Activated T-cell treated with anti-CD3 and anti-CD28 coated beads, Interleukin-2, amount 50 U/mL, for 1 hour (primary cell): ENCODE results near the gene RCE1.

Experiments used
- DNase-seq: peaks from one replicate; pipeline ENCODE4 v3.0.0-alpha.2; 2020

The RCE1 gene

GRCh38 chr11:66845143-66845875 is 2.1 kb downstream of the RCE1 start:
- DNase-seq = no peak

- no peak for DNase-seq
Measured at GRCh38 chr11:66845876-66846212, 2.6 kb downstream of the RCE1 start.

DNA sequence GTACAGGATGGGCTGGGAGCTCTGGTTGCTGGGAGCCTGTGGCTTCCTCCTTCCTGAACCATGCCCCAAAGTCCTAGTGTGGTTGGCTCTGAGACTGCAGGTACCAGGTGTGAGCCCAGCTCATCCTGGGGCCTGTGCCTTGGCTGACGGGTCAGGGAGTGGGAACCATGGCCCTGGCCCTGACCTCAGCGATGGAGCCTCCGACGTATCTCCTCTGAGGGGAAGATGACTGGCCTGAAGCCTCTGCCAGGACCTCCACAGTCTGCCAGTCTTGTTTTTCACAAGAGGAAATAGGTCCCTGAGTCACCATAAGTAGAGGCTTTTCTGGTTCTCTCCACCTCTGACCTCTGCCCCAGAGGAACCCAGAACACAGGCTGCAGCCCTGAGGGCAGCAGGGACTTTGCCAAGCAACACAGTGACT is 3.4 kb downstream of the RCE1 start:
- peak; percentile 13 for DNase-seq

DNA sequence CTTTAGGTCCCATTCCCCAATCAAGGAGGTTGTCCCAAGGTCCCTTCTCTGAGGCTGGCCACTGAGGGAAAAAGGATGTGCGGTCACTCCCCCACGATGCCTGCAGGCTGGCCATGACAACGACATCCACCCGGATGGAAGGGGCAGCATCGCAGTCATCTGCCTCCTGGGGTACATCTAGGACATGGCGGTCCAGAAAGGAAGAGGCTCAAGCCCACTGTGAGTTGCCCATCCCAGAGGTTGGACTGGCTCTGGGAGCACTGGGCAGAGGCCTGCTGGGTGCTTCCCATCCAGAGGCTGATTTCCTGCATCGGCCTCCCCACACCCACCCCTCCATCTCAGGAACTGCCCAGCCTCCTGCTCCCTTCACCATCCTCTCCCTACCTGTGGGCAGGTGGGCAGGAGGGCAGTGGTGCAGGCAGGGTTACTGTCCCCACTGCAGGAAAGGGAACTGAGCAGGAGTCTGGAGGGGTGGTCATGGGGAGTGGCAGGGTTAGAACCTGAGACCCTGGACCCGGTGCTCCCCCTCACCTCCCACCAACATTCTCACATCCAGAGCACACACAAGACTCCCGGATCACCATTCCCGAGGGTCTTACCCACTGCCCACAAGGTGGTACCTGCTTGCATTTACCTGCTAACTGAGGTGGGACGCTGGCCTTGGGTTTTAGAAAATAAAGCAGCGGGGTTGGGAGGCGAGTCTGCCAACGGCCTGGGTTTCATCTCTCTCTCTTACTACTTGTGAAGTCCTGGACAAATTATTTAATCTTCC is 4.4 kb downstream of the RCE1 start:
- peak; percentile 12 for DNase-seq

DNA sequence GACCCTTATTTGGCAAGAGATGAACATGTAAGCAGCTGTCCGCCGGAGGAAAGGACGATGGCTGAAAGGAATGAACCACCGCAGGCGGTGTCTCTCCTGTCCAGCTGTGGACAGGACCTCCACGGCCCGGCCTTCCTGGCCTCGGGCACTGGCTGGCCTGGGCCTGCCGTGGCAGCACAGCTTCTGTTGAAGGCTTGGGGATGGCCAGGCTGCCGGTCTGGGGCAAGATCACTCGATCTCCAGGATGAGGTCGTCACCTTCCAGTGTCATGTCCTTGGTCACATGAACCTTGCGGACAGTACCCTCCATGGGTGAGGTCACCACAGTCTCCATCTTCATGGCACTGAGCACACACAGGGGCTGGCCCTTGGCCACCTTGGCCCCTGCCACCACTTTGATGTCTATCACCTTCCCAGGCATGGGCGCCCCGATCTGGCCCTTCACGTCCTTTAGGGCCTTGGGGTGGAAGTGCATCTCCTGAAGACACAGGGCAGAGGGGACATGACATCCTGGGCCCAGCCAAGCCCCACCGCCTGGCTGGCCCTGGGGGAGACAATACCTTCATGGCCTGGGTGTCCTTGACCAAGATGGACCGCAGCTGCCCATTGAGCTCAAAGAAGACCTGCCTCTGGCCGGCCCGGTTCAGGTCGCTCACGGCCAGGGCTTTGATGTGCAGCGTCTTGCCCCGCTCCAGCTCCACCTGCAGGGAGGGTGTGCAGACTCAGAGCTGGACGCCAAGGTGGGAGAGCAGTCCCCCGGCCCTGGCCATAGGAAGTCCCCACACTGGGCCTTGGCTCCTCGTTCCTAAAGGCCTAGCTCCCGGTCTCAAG is 5.6 kb downstream of the RCE1 start:
- DNase-seq = peak; percentile 17

- no peak for DNase-seq
Measured at GRCh38 chr11:66849501-66850234, 6.4 kb downstream of the RCE1 start.

GRCh38 chr11:66850235-66850587 is 7.0 kb downstream of the RCE1 start:
- no peak for DNase-seq

DNA sequence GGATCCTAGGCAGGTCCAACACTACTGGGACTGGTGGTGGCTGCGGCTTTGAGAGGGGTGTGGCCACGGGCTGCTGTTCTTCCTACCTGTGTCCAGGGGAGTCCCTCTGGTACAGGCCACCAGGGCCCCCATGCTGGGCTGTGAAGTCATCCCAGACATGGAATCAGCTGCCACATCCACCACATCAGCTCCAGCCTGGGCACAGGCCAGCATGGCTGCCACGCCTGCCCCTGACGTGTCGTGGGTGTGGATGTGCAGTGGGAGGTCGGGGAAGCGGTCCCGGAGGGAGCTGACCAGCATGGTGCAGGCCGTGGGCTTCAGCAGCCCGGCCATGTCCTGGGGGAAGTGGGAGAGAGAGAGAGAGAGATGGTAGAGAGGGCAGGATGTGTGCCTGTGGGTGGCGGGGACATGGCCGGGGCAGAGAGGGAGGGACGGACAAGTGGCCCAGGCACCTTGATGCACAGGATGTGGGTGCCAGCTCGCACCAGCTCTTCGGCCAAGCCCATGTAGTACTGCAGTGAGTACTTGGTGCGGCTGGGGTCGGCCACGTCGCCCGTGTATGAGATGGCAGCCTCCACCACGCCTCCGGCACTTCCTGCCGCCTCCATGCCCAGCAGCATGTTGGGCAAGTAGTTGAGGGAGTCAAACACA is 7.5 kb downstream of the RCE1 start:
- no peak for DNase-seq

DNA sequence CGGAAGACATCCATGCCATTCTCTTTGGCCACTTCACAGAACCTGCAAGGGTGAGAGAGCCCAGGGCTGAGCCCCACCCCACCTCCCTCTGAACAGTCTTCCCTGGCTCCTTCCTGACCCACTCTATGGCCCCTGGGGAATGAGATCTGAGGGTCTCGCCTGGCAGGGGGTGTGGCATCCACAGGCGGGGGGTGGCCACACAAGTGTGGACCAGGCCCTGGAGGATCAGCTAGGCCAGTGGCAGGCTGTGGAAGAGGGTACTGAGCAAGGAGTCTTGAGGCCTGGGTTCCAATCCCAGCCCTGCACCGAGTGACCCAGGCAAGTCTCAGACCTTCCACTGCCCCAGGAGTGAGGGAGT is 8.0 kb downstream of the RCE1 start:
- no peak for DNase-seq

GRCh38 chr11:66851698-66852465 is 8.6 kb downstream of the RCE1 start:
- no peak for DNase-seq

- DNase-seq = no peak
Measured at GRCh38 chr11:66852466-66853241, 9.4 kb downstream of the RCE1 start.

DNA sequence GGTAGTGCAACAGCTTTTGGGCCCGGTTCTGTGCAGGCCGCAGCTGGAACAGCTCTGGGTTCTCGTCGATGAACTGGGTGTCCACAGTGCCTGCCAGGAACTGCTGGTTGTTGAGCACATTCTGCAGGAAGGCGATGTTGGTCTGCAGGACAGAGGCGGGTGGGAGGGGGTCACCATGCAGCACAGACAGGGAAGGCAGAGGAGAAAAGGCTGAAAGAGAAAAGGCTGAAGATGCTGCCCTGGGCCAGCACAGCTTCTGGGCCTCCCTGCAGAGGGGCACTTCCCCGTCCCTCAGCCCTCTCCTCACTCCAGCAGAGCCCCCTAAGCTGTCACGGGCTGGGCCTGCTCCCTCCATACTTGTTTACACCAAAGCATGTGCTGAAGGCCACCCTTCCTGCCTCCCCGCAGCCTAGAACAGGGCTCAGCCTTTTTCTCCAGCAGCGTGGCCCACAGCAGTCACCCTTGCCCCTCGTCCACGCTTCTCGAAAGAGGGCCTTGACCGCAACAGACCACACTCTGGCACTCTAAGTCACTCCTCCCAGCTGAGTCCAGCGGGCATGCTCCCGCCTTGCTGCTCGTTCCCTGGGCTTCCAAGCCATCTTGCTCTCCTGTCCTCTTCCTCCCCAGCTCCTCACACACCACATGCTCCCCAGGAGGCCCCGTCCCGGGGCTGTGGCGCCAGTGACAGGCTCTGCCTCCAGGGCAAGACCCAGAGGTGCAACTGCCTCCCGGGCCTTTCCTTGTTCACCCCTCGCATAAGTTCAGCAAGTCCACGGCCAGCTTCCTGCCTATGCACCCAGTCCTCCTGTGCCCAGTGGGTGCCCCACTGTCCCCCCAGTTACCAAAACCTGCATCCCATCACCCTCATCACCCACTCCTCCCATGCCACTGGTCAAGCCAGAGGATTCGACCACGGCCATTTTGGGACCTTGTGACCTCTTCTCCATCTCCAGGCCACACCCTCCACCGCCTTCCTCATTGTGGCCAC is 10.3 kb downstream of the RCE1 start:
- DNase-seq = no peak

DNA sequence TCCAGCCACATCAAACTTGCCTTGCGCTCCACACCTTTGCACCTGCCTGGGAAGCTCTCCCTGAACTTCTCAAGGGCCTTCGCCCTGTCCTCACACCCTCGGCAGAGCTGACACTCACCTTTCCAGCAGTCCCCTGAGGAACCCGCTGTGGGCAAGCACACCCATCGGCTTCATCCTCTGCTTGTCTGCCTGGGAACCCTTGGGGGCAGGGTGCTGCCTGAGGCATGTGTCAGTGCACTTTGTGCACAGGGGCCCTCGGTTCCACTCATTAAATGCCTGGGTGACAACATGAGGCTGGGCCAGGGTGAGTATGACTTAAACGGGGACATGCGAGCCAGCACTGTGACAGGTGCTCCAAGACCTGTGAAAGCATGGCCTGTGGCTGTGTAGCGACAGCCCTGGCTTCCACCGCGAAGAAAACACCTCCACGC is 11.0 kb downstream of the RCE1 start:
- no peak for DNase-seq

DNA sequence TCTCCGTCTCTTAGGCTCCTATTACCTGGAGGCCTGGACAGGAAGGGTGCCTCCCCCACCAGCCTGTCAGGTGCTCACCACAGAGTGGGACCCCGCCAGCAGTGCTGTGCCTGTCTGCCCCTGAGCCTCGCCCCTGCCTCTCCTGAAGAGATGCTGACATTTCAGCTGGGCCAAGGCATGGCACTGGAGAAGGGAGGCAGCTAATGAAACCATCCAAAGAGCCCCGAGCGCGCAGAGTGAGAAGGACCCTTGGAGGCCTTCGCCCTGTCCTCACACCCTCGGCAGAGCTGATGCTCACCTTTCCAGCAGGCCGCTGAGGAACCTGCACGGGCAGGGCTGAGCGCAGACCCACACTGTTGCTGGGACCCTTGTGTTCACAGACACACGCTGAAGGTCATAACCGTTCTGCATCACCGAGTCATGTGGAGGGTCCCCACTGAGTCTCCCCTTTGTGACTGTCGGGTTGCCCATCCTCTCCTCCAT is 11.5 kb downstream of the RCE1 start:
- no peak for DNase-seq

- no peak for DNase-seq
Measured at GRCh38 chr11:66855574-66856495, 12.6 kb downstream of the RCE1 start.

GRCh38 chr11:66856496-66857233 is 13.4 kb downstream of the RCE1 start, which contains the start of gene LRFN4:
Gene LRFN4, plus strand, starts transcription at chr11:66857064. Its CDS starts 681 bp downstream, at chr11:66857745.
- peak; percentile 75 for DNase-seq

GRCh38 chr11:66857234-66857926 is 14.1 kb downstream of the RCE1 start:
- no peak for DNase-seq
